ENCODE data around the gene DCHS1. TPM values are rescaled to one million over a fixed set of nuclear protein-coding genes. Genes with fewer than 3 reads are reported as not detected.
A peak's percentile ranks its signal among the peaks of the same experiment; 100 is the strongest.

Gene DCHS1
- total and polyA plus RNA-seq, 2 experiments from 2014 or later = 16.0 to 60.2 TPM

DNA sequence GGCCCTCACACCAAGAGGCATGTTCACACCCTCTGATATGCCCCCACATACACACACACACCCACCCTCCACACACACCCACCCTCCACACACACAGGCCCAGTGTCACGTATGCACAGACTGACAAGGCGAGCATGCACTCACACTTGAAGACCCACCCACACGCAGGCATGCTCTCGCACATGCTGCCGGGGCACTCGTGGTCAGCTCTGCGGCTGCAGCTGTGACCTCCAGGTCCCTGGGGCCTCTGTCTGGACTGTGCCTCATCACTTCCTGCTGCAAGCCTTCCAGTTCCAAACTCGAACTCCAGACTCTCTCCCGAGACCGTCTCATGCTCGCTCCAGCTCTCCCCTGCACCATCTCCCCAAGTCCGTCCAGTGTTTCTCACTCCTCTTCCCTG is 9.5 kb downstream of the DCHS1 start:
- no peaks in the 10 kb centered on the region for H3K36me3 ChIP-seq
- no peaks in the 10 kb centered on the region for H3K9me3 ChIP-seq (ENCODE audit: low read depth)
- H3K27me3 ChIP-seq = no peaks in the 10 kb centered on the region
- TF ChIP-seq, protein P1, sequence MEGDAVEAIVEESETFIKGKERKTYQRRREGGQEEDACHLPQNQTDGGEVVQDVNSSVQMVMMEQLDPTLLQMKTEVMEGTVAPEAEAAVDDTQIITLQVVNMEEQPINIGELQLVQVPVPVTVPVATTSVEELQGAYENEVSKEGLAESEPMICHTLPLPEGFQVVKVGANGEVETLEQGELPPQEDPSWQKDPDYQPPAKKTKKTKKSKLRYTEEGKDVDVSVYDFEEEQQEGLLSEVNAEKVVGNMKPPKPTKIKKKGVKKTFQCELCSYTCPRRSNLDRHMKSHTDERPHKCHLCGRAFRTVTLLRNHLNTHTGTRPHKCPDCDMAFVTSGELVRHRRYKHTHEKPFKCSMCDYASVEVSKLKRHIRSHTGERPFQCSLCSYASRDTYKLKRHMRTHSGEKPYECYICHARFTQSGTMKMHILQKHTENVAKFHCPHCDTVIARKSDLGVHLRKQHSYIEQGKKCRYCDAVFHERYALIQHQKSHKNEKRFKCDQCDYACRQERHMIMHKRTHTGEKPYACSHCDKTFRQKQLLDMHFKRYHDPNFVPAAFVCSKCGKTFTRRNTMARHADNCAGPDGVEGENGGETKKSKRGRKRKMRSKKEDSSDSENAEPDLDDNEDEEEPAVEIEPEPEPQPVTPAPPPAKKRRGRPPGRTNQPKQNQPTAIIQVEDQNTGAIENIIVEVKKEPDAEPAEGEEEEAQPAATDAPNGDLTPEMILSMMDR (IDR thresholded peaks at IDR 0.05; ENCODE audit: low read depth, low read length) = no peak
- no peak overlapping the region for H3K4me3 ChIP-seq
- DNase-seq (ENCODE audit: low read depth in 1 of 2, low spot score in 1 of 2) = peak in 1 of 2 donors; percentile 79
- peaks cover 17% of the 10 kb centered on the region for H3K4me1 ChIP-seq (ENCODE audit: low read depth)
- no peak overlapping the region for H3K27ac ChIP-seq

GRCh38 chr11:6642957-6643356 is 12.7 kb downstream of the DCHS1 start:
- H3K27ac ChIP-seq = no peak overlapping the region
- H3K27me3 ChIP-seq = no peaks in the 10 kb centered on the region
- no peak for DNase-seq (ENCODE audit: low read depth in 1 of 2, low spot score in 1 of 2)
- TF ChIP-seq, protein P1 (IDR thresholded peaks at IDR 0.05; ENCODE audit: low read depth, low read length) = no peak
- no peaks in the 10 kb centered on the region for H3K9me3 ChIP-seq (ENCODE audit: low read depth)
- H3K4me3 ChIP-seq = no peak overlapping the region
- H3K4me1 ChIP-seq (ENCODE audit: low read depth) = peaks cover 7% of the 10 kb centered on the region
- no peaks in the 10 kb centered on the region for H3K36me3 ChIP-seq

- Histone ChIP-seq H3K27ac (no peak overlapping the region), H3K9me3 (ENCODE audit: low read depth) (no peaks in the 10 kb centered on the region), H3K4me3 (no peak overlapping the region), H3K4me1 (ENCODE audit: low read depth) (no peaks in the 10 kb centered on the region), H3K27me3 (no peaks in the 10 kb centered on the region), H3K36me3 (no peaks in the 10 kb centered on the region)
- no peak for DNase-seq (ENCODE audit: low read depth in 1 of 2, low spot score in 1 of 2)
- TF ChIP-seq, protein P1 (IDR thresholded peaks at IDR 0.05; ENCODE audit: low read depth, low read length) = no peak
Measured at GRCh38 chr11:6640985-6641701, 14.5 kb downstream of the DCHS1 start.

GRCh38 chr11:6640036-6640984 is 15.3 kb downstream of the DCHS1 start:
- Histone ChIP-seq H3K4me3 (no peak overlapping the region), H3K9me3 (ENCODE audit: low read depth) (no peaks in the 10 kb centered on the region), H3K4me1 (ENCODE audit: low read depth) (no peaks in the 10 kb centered on the region), H3K27me3 (no peaks in the 10 kb centered on the region), H3K36me3 (no peaks in the 10 kb centered on the region), H3K27ac (no peak overlapping the region)
- TF ChIP-seq, protein P1 (IDR thresholded peaks at IDR 0.05; ENCODE audit: low read depth, low read length) = no peak
- no peak for DNase-seq (ENCODE audit: low read depth in 1 of 2, low spot score in 1 of 2)

DNA sequence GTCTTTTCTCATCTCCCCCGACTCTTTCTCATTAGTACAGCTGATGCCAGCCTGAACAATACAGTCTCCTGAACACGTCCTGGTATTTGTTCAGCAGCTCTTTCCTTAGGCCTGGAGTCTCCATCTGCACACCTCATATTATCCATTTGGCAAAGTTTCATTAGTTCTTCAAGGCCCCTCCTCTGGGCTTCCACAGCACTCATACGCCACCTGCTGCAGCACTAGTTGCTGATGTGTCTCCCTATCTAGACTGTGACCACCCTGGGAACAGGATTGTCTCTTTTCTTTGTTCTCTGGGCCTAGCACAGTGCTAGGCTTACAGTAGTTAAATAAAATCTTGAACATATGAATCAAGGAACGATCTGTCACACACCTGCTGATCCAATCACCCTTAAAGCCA is 17.2 kb downstream of the DCHS1 start:
- TF ChIP-seq, protein P1 (IDR thresholded peaks at IDR 0.05; ENCODE audit: low read depth, low read length) = no peak
- Histone ChIP-seq H3K4me1 (ENCODE audit: low read depth) (peaks cover 6% of the 10 kb centered on the region), H3K27ac (no peak overlapping the region), H3K27me3 (no peaks in the 10 kb centered on the region), H3K4me3 (no peak overlapping the region), H3K9me3 (ENCODE audit: low read depth) (no peaks in the 10 kb centered on the region), H3K36me3 (peaks cover under 1% of the 10 kb centered on the region)
- no peak for DNase-seq (ENCODE audit: low read depth in 1 of 2, low spot score in 1 of 2)

All from cardiac muscle cell (in vitro differentiated cells and primary cell).